ENCODE data around the gene GPR37L1.
"Not testable (repeated sequence)": the region's sequence is repeated elsewhere in the genome, so short reads cannot be mapped to it uniquely, and the experiment has no call there.

The GPR37L1 gene

DNA sequence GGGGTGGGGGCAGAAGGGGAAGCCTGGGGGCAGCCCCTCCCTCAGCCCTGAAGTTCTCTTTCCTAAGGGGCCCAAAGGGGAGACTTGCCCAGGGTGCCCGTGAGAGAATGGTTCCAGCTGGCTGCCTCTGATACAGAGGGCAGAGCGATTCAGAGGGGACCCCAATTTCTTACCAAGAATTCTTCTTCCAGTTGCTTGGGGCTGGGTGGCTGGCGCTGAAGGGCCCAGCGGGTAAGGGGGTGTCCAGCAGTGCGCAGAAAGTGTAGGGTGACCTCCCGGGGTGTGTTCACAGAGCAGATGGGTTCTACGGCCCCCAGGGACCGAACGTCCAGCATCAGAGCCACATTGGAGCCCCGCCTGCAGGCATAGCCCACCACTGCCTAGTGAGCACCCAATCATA is 35.2 kb downstream of the GPR37L1 start:
- DNase-seq, result no peak

- no peak for DNase-seq
Observed at GRCh38 chr1:202158810-202159533, 36.3 kb downstream of the GPR37L1 start.

GRCh38 chr1:202159534-202160371 is 37.0 kb downstream of the GPR37L1 start:
- DNase-seq, result peak; percentile 66 to 67

- peak; percentile 80 to 85 for DNase-seq
Observed at GRCh38 chr1:202160377-202160940, 37.7 kb downstream of the GPR37L1 start, which contains the start of gene PTPN7. Gene PTPN7, minus strand, starts transcription at chr1:202160602. Its CDS starts 1,200 bp downstream, at chr1:202159402.

DNA sequence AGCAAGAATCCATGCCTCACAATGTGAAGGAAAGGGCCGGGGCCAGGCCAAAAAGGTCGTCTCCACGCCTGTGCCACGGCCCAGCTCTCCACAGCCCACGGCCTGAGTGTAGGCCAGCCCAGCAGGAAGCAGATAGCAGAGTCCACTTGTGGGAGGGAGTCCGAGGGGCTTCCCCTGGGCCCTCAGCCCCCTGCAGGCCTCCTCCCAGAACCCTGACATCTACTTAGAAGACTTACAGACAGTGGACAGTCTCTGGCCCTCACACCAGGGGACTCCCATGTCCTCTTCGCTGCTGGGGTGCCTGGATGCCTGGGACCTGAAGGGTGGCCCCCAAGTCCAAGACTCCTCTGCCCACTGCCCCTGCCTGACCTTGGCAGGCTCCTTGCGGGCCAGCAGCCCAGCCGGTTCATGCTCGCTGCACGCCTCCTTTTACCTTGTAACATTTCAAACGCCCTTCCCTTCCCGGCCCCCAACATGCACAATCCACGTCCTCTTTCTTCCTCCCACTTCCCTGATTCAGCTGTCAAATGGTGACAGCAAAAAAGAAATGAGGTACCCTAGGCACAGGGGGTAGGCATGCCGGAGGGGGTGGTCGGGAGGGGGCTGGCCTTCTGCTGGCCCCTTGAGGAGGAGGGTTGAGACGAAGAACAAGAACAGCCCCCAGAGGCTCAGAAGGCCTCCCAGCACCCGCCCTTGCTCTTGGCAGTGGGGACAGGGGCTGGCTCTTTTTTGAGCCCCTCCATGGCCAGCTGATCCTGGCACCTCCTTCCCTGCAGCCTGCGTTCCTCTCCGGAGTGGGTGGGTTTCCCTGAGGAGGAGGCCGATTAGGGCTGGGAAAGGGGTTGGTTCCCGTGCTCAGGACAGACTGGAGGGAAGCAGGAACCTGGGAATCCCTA is 38.7 kb downstream of the GPR37L1 start:
- DNase-seq, result no peak

- DNase-seq, result peak; percentile 50 to 58
Observed at GRCh38 chr1:202162047-202162417, 39.3 kb downstream of the GPR37L1 start.

GRCh38 chr1:202162418-202163280 is 39.9 kb downstream of the GPR37L1 start:
- peak; percentile 18 to 37 for DNase-seq

DNA sequence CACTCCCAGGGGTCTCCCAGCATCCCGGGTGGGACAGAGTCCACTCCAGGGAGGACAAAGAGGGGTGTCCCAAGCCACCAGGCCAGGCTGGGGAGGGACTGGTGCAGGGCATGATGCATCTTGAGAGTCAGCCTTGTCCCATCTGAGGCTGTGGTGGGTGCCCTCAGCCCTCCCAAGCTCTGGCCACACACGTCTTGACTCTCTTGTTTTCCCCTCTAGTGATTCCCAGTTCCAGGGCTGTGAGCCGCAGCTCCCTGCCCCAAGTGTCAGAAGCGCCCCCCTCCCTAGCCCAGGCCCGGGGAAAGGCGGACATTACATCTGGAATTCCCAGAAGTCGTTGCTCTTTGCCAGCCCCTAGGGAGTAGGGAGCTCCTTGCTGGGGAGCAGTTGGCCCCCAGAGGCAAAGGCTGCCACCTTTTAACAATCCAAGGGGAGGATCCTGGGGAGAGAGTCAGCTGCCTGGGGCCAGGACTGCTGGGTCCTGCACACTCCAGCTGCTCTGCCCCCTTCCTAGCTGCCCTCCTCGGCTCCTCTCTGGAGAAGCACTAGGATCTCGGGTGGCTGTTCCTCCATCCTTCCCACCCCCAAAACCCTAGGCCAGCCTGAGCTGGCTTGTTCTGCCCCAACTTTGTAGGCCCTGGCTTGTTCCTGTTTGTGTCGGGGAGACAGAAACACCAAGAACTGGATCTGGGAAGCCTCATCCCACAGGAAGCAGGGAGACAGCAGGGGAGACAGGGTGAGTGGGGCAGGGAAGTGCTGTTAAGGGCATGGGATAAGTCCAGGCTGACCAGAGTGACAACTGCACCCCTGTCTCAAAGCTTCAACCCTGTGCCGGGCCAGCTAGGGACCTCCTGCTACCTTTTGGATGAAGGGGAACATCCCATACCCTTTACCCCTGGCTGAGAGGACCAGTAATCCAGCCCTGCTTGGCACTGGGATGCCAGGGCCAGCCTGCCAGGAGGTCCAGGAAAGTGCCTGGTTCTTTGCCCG is 40.9 kb downstream of the GPR37L1 start:
- no peak for DNase-seq

DNA sequence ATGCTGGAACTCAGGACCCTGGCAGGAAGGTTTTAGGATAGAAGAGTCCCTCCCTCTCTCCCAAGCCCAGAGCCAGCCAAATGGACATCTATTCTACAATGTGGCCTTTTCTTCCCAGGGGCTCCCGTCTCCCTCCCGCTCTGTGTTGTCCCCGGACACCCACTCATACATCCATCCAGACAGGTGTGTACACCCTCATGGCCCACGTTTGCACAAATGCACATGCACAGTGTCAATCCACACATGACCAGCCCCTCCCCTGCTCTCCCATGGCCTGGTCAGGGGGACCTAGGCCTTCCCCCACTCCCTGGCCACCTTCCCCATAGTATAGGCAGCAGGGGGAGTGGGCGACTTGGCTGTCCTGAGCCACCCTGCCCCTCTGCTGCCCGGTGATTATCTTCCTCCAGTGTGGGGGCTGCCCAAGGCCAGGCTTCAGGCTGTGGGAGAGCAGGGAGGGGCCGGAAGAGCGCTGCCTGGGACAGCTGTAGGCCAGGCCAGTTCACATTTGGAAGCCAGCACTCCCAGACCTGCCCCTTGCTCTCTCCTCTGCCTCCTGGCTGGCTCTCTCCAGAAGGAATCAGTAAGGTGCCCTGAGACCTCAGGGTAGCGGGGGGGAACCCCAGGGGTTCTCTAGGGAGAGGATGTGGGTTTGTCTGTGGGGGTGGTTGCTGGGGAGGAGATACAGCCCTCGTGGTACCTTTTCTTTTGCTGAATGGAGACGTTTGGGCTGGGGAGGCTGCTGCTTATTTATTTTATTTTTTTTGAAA is 41.7 kb downstream of the GPR37L1 start:
- peak; percentile 82 for DNase-seq

DNA sequence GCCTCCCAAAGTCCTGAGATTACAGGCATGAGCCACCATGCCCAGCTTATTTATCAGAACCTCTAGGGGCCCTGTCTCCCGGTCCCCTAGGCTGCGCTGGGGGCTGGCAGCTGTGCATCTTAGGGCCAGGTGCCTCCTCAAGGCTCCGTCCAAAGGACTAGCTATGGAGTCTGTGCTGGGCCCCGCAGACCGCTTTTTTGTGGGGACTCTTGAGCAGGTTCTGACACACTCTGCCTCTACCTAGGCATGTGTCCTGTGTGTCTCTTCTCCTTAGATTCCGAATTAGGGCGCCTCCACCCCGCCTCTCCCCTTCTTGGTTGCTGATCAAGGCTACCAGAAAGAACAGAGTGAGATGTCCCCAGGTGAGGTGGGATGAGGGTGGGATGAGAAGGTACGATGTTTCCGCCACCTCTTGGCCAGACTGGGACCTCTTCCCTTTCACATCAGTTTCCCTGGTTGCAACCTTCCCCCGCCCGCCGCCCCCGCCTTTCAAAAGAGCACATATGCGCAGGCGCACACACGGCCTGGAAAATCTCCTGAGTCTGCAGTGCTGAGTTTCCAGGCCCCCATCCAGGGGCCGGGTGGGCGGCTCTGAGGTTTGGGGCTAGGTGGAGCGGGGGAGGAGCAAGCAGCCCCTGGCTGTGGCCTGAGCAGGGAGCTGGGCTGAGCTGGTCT is 42.7 kb downstream of the GPR37L1 start:
- no peak for DNase-seq

DNA sequence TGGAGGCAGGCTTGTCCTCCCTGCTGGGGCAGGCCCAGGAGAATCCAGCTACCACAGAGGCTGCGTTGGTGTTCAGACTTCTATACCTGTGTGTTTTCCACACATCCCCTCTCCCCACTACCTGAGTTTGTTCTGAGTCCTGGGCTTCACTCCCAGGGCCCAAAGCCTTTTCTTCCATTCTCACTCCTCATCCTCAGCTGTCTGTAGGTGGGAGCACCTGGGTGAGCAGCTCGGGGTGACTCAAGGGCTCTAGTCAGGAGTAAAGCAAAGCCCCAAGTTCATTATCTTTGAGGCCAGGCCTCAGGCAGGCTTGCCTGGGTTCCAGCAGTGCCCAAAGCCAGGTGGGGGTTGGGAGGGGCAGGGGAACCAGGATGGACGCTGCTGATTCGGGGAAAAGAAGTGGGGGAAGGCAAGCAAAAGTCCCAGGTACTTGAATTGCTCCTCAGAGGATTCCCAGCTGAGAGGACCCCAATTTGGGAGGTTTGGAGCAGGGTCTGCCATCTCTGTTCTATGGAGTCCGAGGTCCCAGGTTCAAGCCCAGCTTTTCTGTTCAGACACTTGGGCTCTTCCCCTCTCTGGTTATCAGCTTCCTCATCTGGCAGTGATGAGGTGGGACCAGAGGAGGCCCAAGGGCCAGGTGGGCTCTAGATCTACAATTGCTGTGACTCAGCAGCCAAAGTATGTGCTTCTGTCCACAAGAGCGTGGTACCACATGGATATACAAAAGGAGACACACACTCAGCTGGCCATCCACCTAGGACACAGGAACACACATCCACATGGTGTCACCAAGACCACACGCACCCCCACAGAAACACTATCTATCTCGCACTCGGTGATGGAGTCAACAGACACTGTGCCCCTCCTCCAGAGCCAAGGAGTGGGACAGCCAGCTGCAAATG is 43.5 kb downstream of the GPR37L1 start:
- no peak for DNase-seq

DNA sequence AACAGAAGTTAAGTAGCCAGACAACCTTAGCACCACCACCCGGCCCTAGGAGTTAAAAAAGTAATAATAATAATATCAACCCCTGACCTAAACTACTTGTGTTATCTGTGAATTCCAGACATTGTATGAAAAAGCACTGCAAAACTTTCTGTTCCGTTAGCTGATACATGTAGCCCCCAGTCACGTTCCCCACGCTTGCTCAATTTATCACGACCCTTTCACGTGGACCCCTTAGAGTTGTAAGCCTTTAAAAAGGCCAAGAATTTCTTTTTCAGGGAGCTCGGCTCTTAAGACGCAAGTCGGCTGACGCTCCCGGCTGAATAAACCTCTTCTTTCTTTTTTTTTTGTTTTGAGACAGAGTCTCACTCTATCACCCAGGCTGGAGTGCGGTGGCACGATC is 44.3 kb downstream of the GPR37L1 start:
- not testable (repeated sequence) for DNase-seq

- DNase-seq, result no peak
Observed at GRCh38 chr1:202167708-202168415, 45.1 kb downstream of the GPR37L1 start.

DNA sequence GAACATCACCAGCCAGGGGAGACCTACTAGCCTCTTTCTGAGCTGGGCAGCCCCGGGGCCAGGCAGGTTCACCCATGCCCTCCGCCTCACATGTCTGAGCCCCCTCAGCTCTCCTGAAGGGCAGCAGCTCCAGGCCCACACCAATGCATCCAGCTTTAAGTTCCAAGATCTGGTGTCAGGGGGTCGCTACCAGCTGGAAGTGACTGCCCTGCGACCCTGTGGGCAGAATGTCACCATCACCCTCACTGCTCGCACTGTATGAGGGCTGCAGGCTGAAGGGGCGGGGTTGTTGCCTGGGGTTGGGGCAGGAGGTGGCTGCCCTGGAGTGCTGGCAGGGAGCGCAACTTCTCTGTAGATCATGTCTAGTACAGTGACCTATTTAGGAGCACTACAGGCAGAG is 46.1 kb downstream of the GPR37L1 start:
- no peak for DNase-seq

DNA sequence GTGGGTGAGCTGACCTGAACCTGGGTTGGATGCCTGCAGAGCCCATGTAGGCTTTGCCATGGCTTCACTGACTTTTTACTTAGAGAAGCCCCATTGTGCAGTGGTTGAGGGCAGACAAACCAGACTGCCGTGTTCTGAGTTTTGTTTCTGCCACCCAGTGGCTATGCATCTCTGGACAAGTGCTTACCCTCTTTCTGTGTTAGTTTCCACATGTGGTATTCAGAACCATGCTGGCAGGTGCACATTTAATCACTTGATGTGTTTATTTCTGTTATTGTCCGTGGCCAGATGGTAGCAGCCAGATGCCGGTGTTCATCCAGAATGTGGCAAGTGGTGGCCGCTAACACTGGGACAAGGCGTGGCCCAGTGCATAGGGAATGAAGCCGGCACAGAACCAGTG is 48.0 kb downstream of the GPR37L1 start:
- DNase-seq, result no peak

- DNase-seq, result no peak
Observed at GRCh38 chr1:202171292-202172014, 48.7 kb downstream of the GPR37L1 start.

DNA sequence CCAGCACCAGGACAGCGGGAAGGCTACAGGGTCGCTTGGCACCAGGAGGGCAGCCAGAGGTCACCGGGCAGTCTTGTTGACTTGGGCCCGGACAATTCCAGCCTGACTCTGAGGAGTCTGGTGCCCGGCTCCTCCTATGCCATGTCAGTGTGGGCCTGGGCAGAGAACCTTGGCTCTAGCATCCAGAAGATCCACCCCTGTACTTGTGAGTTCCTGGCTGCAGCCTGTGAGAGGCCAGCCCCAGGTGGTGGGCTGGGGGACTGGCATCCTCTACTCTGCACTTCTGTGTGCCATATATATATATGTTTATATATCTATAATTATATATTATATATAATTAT is 49.3 kb downstream of the GPR37L1 start:
- DNase-seq, result no peak

All from CD4-positive, alpha-beta T cell treated with Interleukin-1 beta for 1 hour (primary cell).